K562 (cell line): ENCODE data around the gene PAN2. TPM values are rescaled to one million over a fixed set of nuclear protein-coding genes. Genes with fewer than 3 reads are reported as not detected.
A peak's percentile ranks its signal among the peaks of the same experiment; 100 is the strongest.

Experiments
- BCOR ChIP-seq: fragments of 450-650 bp; IDR thresholded peaks from 2 replicates; pipeline ENCODE4 v1.6.1; 2016
- CHD4 ChIP-seq: fragments of 200-600 bp; sonication (generic); IDR thresholded peaks from 3 replicates; pipeline ENCODE4 v1.6.1; 2012; ENCODE audit warnings: low read depth, mild to moderate bottlenecking, mixed read lengths, low read length, inconsistent platforms; ENCODE audit not compliant: insufficient read depth, insufficient replicate concordance, poor library complexity, severe bottlenecking
- CREB3 ChIP-seq: fragments of 450-650 bp; conservative IDR thresholded peaks from 2 replicates; pipeline ENCODE4 v1.6.1; 2016; ENCODE audit warnings: missing genetic modification characterization, low read depth, mild to moderate bottlenecking, missing compliant biosample characterization, moderate library complexity
- EHMT2 ChIP-seq: fragments of 450-650 bp; IDR thresholded peaks from 2 replicates; pipeline ENCODE4 v1.6.1; 2018; ENCODE audit warnings: antibody characterized with exemption
- GTF2E2 ChIP-seq: fragments of 200-800 bp; sonication (Bioruptor generic); IDR thresholded peaks from 2 replicates; pipeline ENCODE4 v1.6.1; 2016; ENCODE audit warnings: missing genetic modification characterization, missing compliant biosample characterization
- NFATC3 ChIP-seq: fragments of 450-650 bp; IDR thresholded peaks from 2 replicates; pipeline ENCODE4 v1.6.1; 2017; ENCODE audit warnings: mild to moderate bottlenecking
- NKRF ChIP-seq: fragments of 450-650 bp; IDR thresholded peaks from 2 replicates; pipeline ENCODE4 v1.6.1; 2016; ENCODE audit warnings: borderline replicate concordance
- SPI1 ChIP-seq: IDR thresholded peaks from 2 replicates; pipeline ENCODE4 v1.6.1; 2011; ENCODE audit warnings: low read depth, low read length, control low read depth, borderline replicate concordance
- USF2 ChIP-seq: sonication (generic); formaldehyde crosslinking; IDR thresholded peaks from 2 replicates; pipeline ENCODE4 v1.5.0; 2020; ENCODE audit warnings: missing genetic modification reagents
- ZHX1 ChIP-seq: fragments of 150-350 bp; conservative IDR thresholded peaks from 2 replicates; pipeline ENCODE4 v1.6.1; 2014; ENCODE audit warnings: low read length
- ZMIZ1 ChIP-seq, 2 experiments: fragments of 150-350 bp in 1 of 2; IDR thresholded peaks; 2 replicates each; pipeline ENCODE4 v1.6.1; 2012 to 2016; ENCODE audit warnings: low read depth in 2 of 2, low read length in 2 of 2, mild to moderate bottlenecking in 1 of 2, moderate library complexity in 1 of 2
- ZNF212 ChIP-seq: fragments of 450-650 bp; formaldehyde crosslinking; IDR thresholded peaks from 2 replicates; pipeline ENCODE4 v1.4.0; 2020; ENCODE audit warnings: mild to moderate bottlenecking
- ZNF592 ChIP-seq: fragments of 450-650 bp; IDR thresholded peaks from 2 replicates; pipeline ENCODE4 v1.6.1; 2017; ENCODE audit warnings: antibody characterized with exemption, mild to moderate bottlenecking
- polyA plus RNA-seq, 8 experiments: library from polyadenylated mRNA; depleted of rRNA in 4 of 8; stranded (reverse) in 5 of 8; unstranded in 3 of 8; fragments of >200 nt; fragmentation: Nextera tagmentation in 2 of 8; fragmentation: Illumina TruSeq in 1 of 8; extraction: Ambion mirVana in 2 of 8; extraction: Trizol in 1 of 8; gene quantifications; 2 replicates each; pipeline versions ENCODE4 v1.2.1 to v1.2.3, GENCODE V29; 2011 to 2014; ENCODE audit warnings: inconsistent platforms in 1 of 8, missing spikeins in 1 of 8
- total RNA-seq, 7 experiments: library from RNA; depleted of rRNA in 6 of 7; stranded (reverse); fragments of >200 nt in 6 of 7; fragmentation: Illumina TruSeq in 2 of 7; extraction: Trizol in 2 of 7; gene quantifications; 2 replicates each; pipeline versions ENCODE4 v1.2.1 to v1.2.3, GENCODE V29; 2011 to 2021; ENCODE audit warnings: low replicate concordance in 1 of 7

The PAN2 gene
- total and polyA plus RNA-seq, 9 of the 15 experiments (the other 6 are each of a cell fraction or from before 2014, with no cell fraction given), result 15.0 to 66.1 (median 25.9) TPM

- no peak for TF ChIP-seq ZMIZ1 (IDR thresholded peaks at IDR 0.05; ENCODE audit: low read depth in 2 of 2, low read length in 2 of 2)
- no peak for TF ChIP-seq USF2 (CRISPR knock-in tag)
- TF ChIP-seq SPI1, result peak; percentile 70
- no peak for TF ChIP-seq ZNF212 (CRISPR knock-in tag)
- TF ChIP-seq ZNF592, result no peak
- TF ChIP-seq NFATC3, result 0 out of 2 replicates have a peak, but pooled peaks have one; percentile 15
- no peak for TF ChIP-seq BCOR
- no peak for TF ChIP-seq CREB3 (tag)
- TF ChIP-seq GTF2E2 (tag), result no peak
- TF ChIP-seq CHD4, result no peak
- TF ChIP-seq ZHX1, result no peak
- TF ChIP-seq EHMT2, result no peak
- 0 out of 2 replicates have a peak, but pooled peaks have one; percentile 29 for TF ChIP-seq NKRF
Observed at GRCh38 chr12:56333197-56333678, 562 bp downstream of the PAN2 start (continued).
